ENCODE results near the gene WARS2. TPM values are rescaled to one million over a fixed set of nuclear protein-coding genes. Genes with fewer than 3 reads are reported as not detected.

Gene WARS2
- total and polyA plus RNA-seq, 4 donors: 4.6 to 33.2 (median 11.3) TPM

GRCh38 chr1:119143706-119144105, 3.3 kb upstream of the WARS2 start:
- TF ChIP-seq CTCF (IDR thresholded peaks at IDR 0.05; ENCODE audit: control extremely low read depth, extremely low read depth): no peak
- 94 to 98% methylated on average over 1 of the region's 1 CpG for WGBS, 2 donors

GRCh38 chr1:119141660-119142059, 1.2 kb upstream of the WARS2 start:
- WGBS, 2 donors: 94 to 97% methylated on average over 1 of the region's 1 CpG
- Histone ChIP-seq H3K27me3 (ENCODE audit: control insufficient read depth in 3 of 3, insufficient read depth in 3 of 3, low read length in 2 of 3) (no peaks in the 10 kb centered on the region), H3K36me3 (ENCODE audit: control insufficient read depth in 4 of 4, insufficient read depth in 4 of 4, low read length in 4 of 4) (peaks cover 0 to 2% (median 0%) of the 10 kb centered on the region in 4 donors), H3K27ac (ENCODE audit: low read depth in 1 of 2, low read length in 1 of 2) (no peak overlapping the region), H3K9ac (ENCODE audit: insufficient read depth in 1 of 2, low read length in 2 of 2) (peak overlapping the region in 1 of 2 donors; percentile 100), H3K4me3 (no peak overlapping the region), H3K4me1 (ENCODE audit: control insufficient read depth in 5 of 5, insufficient read depth in 5 of 5, low read length in 5 of 5) (peaks cover 0 to 29% (median 7%) of the 10 kb centered on the region in 5 donors), H3K9me3 (ENCODE audit: control insufficient read depth in 4 of 4, insufficient read depth in 3 of 4, low read length in 3 of 4) (no peaks in the 10 kb centered on the region)
- ATAC-seq (ENCODE audit: insufficient read depth, low FRiP score) (no peak), DNase-seq (no peak)
- TF ChIP-seq CTCF (IDR thresholded peaks at IDR 0.05; ENCODE audit: control extremely low read depth, extremely low read depth): no peak

More at GRCh38 chr1:119143706-119144105, 3.3 kb upstream of the WARS2 start:
- no peak for DNase-seq
- H3K27ac ChIP-seq (ENCODE audit: low read depth in 1 of 2, low read length in 1 of 2): no peak overlapping the region
- no peaks in the 10 kb centered on the region for H3K9me3 ChIP-seq (ENCODE audit: control insufficient read depth in 4 of 4, insufficient read depth in 3 of 4, low read length in 3 of 4)
- no peak overlapping the region for H3K9ac ChIP-seq (ENCODE audit: insufficient read depth in 1 of 2, low read length in 2 of 2)
- no peak overlapping the region for H3K4me3 ChIP-seq
- H3K36me3 ChIP-seq (ENCODE audit: control insufficient read depth in 4 of 4, insufficient read depth in 4 of 4, low read length in 4 of 4): peaks cover 0 to 5% (median 0%) of the 10 kb centered on the region in 4 donors
- H3K4me1 ChIP-seq (ENCODE audit: control insufficient read depth in 5 of 5, insufficient read depth in 5 of 5, low read length in 5 of 5): peaks cover 0 to 19% (median 6%) of the 10 kb centered on the region in 5 donors
- ATAC-seq (ENCODE audit: insufficient read depth, low FRiP score): no peak
- no peaks in the 10 kb centered on the region for H3K27me3 ChIP-seq (ENCODE audit: control insufficient read depth in 3 of 3, insufficient read depth in 3 of 3, low read length in 2 of 3)

GRCh38 chr1:119141020-119141424, 569 bp upstream of the WARS2 start:
- H3K9ac ChIP-seq (ENCODE audit: insufficient read depth in 1 of 2, low read length in 2 of 2): peak overlapping the region; percentile 74 to 100
- no peaks in the 10 kb centered on the region for H3K27me3 ChIP-seq (ENCODE audit: control insufficient read depth in 3 of 3, insufficient read depth in 3 of 3, low read length in 2 of 3)
- peak in 1 of 3 donors; percentile 37 for DNase-seq
- TF ChIP-seq CTCF (IDR thresholded peaks at IDR 0.05; ENCODE audit: control extremely low read depth, extremely low read depth): no peak
- H3K4me1 ChIP-seq (ENCODE audit: control insufficient read depth in 5 of 5, insufficient read depth in 5 of 5, low read length in 5 of 5): peaks cover 0 to 29% (median 9%) of the 10 kb centered on the region in 5 donors
- H3K4me3 ChIP-seq: peak overlapping the region; percentile 7
- WGBS, 2 donors: 44 to 67% methylated on average over 11 of the region's 11 CpGs
- no peaks in the 10 kb centered on the region for H3K9me3 ChIP-seq (ENCODE audit: control insufficient read depth in 4 of 4, insufficient read depth in 3 of 4, low read length in 3 of 4)
- peak overlapping the region; percentile 58 to 97 for H3K27ac ChIP-seq (ENCODE audit: low read depth in 1 of 2, low read length in 1 of 2)
- H3K36me3 ChIP-seq (ENCODE audit: control insufficient read depth in 4 of 4, insufficient read depth in 4 of 4, low read length in 4 of 4): peaks cover 0 to 2% (median 0%) of the 10 kb centered on the region in 4 donors
- ATAC-seq (ENCODE audit: insufficient read depth, low FRiP score): no peak

GRCh38 chr1:119139857-119140176, 636 bp downstream of the WARS2 start:
- Histone ChIP-seq H3K27me3 (ENCODE audit: control insufficient read depth in 3 of 3, insufficient read depth in 3 of 3, low read length in 2 of 3) (no peaks in the 10 kb centered on the region), H3K4me1 (ENCODE audit: control insufficient read depth in 5 of 5, insufficient read depth in 5 of 5, low read length in 5 of 5) (peaks cover 0 to 29% (median 9%) of the 10 kb centered on the region in 5 donors), H3K4me3 (peak overlapping the region; percentile 64), H3K9me3 (ENCODE audit: control insufficient read depth in 4 of 4, insufficient read depth in 3 of 4, low read length in 3 of 4) (no peaks in the 10 kb centered on the region), H3K9ac (ENCODE audit: insufficient read depth in 1 of 2, low read length in 2 of 2) (peak overlapping the region; percentile 87 to 100), H3K36me3 (ENCODE audit: control insufficient read depth in 4 of 4, insufficient read depth in 4 of 4, low read length in 4 of 4) (no peaks in the 10 kb centered on the region), H3K27ac (ENCODE audit: low read depth in 1 of 2, low read length in 1 of 2) (peak overlapping the region; percentile 93 to 97)
- TF ChIP-seq CTCF (IDR thresholded peaks at IDR 0.05; ENCODE audit: control extremely low read depth, extremely low read depth): no peak
- no peak for ATAC-seq (ENCODE audit: insufficient read depth, low FRiP score)
- 10 to 16% methylated on average over 10 of the region's 10 CpGs for WGBS, 2 donors
- DNase-seq: no peak
